Left cardiac atrium (tissue), 4 donors: ENCODE measurements around the gene DNAJB8. TPM values are rescaled to one million over a fixed set of nuclear protein-coding genes. Genes with fewer than 3 reads are reported as not detected.

ENCODE experiments used
- ATAC-seq, 2 donors: fragments of 200-7000 bp; cut with Tn5 transposase; one replicate each; pipeline ENCODE4 v1.9.1; 2020; ENCODE audit warnings: mild to moderate bottlenecking in 2 of 2, moderate library complexity in 2 of 2
- DNase-seq: peaks from one replicate; pipeline ENCODE4 v3.0.0-alpha.2; 2020
- intact Hi-C, 2 donors: fragments of 100-400 bp; cut with DNase I; formaldehyde crosslinking; loops; one replicate each; pipeline versions ENCODE4 v1.14.1 to v1.15.1; 2022 to 2023
- long read RNA-seq: library from polyadenylated mRNA; unstranded; transcript quantifications from one replicate; pipeline ENCODE4 v2.0.0, GENCODE V29; 2021
- total RNA-seq, 2 donors: library from RNA; stranded (reverse); fragmentation: NEBNext Ultra II Directional; extraction: Animal tissue kit (Norgen Biotek cat#: 25700); gene quantifications; one replicate each; pipeline ENCODE4 v1.2.1, GENCODE V29; 2021
- donor health status: DM: no; HTN: yes; CAD: no.
- donor health status: DM: no; HTN: yes; CAD: no; lungs with severe emphysema.
- donor health status: DM: yes; HTN: yes; CAD: no.
- donor health status: Dilated cardiomyopathy.

Gene DNAJB8
- total RNA-seq, result not detected
- long read RNA-seq, result 0 reads

GRCh38 chr3:128466840-128467541, at the start of gene DNAJB8:
DNAJB8 (minus strand) TSS chr3:128466890; CDS start chr3:128463245, 3,645 bp downstream.
- intact Hi-C loops, result no loop called here
- ATAC-seq (no peak), DNase-seq (no peak)

- DNase-seq (no peak), ATAC-seq (no peak)
- intact Hi-C loops, result no loop called here
Observed at GRCh38 chr3:128515967-128516366, 49.3 kb upstream of the DNAJB8 start.

DNA sequence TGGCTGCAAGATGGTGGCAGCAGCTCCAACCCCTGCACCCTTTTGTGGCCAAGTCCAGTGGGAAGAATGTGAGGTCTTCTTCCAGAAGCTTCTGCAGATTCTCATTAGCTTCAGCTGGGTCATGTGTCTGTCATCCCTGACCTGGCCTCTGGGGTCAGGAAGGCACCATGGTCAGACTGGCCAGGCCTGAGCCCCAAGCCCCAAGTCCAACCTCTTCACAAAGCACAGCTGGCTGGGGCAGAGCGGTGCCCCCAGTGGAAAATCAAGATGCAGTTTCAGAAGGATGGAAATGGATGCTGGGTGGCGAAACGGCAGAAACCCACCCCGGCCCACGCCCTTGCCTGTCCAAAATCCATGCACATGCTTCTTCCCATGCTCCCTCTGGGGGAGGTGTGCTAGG, 42.2 kb upstream of the DNAJB8 start:
- ATAC-seq (no peak), DNase-seq (no peak)
- intact Hi-C loops, result no loop called here

DNA sequence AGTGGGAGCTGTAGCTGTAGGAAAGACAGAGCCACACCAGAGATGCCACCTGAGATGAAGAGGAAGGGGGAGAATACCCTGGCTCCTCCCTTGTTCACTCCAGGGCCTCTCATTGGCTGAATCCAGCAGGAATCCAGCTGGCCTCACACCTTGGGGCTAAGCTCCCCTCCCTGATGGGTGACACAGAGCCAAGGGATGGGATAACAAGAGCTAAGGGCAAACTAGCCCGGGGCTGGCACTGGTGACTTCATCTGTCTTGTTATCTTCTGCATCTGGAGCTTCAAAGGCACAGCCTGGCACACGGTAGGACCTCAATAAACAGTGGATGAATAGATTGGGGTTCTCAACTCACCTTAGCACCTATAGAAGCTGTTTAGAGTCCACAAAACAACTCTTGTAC, 40.1 kb upstream of the DNAJB8 start:
- ATAC-seq (no peak), DNase-seq (no peak)
- intact Hi-C loops, result no loop called here

DNA sequence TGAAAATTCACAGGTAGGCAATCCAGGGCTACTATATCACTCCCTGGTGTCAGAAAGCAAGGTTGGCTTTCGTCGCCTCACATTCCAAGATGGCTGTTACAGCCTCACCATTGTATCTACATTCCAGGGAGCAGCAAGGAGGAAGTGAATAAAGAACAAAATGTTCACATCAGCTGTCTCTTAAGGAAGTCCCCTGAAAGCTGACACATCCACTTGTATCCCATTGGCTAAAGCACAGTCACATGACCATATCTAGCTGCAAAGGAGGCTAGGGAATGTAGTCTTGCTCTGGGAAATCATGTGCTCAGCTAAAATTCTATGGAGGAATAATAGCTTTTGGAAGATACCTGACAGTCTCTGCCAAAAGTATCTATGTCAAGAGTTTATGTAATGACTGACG, 39.1 kb upstream of the DNAJB8 start:
- ATAC-seq, result no peak
- intact Hi-C loops, result no loop called here
- DNase-seq, result no peak

- DNase-seq (no peak), ATAC-seq (no peak)
- intact Hi-C loops, result loop anchor here in 1 of 2 donors (5.0 kb wide), 1 partner anchor 77 kb away; no protein-coding TSS in a partner anchor
Observed at GRCh38 chr3:128504963-128505730, 38.5 kb upstream of the DNAJB8 start.

GRCh38 chr3:128504533-128504915, 37.8 kb upstream of the DNAJB8 start:
- ATAC-seq (no peak), DNase-seq (no peak)
- intact Hi-C loops, result loop anchor here in 1 of 2 donors (5.0 kb wide), 1 partner anchor 78 kb away; no protein-coding TSS in a partner anchor

DNA sequence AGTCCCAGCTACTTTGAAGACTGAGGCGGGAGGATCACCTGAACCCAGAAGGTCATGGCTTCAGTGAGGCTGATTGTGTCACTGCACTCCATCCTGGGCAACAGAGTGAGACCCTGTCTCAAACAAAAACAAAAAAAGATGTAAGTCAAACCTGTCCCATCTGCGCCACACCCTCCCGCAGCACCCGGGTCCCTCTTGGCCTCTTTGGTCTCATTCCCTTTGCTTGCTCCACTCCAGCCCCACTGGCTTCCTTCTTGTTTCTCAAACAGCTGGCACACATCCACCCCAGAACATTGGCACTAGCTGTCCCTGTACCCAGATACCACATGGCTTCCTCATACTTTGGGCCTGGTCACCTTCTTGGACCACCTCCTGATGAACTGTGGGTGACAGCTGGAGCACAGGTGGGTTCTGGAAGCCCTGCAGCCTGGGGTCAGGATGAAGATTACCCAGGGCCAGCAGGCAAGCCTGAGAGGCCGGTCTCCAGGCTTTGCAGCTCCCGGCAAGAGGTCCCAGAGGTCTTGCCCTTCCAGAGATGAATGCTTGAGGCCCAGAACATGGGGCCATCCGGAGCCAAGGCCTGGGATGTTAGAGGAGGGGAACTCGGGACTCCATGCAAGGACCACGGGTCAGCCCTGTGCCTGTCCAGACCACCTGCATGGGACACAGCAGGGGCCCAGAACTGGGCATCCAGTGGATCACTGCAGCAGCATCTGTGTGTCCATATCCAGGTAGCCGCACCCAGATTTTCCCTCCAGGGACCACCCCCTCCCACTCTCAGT, 37.3 kb upstream of the DNAJB8 start:
- DNase-seq (no peak), ATAC-seq (no peak)
- intact Hi-C loops, result loop anchor here in 1 of 2 donors (5.0 kb wide), 1 partner anchor 78 kb away; no protein-coding TSS in a partner anchor

GRCh38 chr3:128503164-128503651, 36.5 kb upstream of the DNAJB8 start:
- ATAC-seq (no peak), DNase-seq (no peak)
- intact Hi-C loops, result loop anchor here in 1 of 2 donors (5.0 kb wide), 1 partner anchor 79 kb away; no protein-coding TSS in a partner anchor

GRCh38 chr3:128502712-128503111, 36.0 kb upstream of the DNAJB8 start:
- intact Hi-C loops, result loop anchor here in 1 of 2 donors (5.0 kb wide), 1 partner anchor 80 kb away; no protein-coding TSS in a partner anchor
- no peak for ATAC-seq
- no peak for DNase-seq

DNA sequence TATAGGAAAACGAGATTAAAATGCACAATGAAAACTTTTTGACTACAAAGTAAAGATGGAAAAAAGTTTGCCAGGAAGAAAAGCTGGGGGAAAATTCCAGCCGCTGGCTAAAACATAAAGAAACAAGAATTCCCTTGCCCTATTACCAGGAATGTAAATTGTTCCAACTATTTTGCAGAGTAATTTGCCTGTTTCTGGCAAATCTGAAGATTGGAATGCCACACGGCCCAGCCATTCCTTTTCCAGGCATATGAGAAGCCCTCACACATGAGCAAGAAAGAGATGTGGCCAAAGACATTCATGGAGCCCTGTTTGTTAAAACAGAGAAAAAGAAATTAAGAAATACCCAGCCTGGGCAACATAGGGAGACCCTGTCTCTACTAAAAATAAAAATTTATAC, 34.7 kb upstream of the DNAJB8 start:
- intact Hi-C loops, result loop anchor here in 1 of 2 donors (5.0 kb wide), 1 partner anchor 81 kb away; no protein-coding TSS in a partner anchor
- DNase-seq (no peak), ATAC-seq (no peak)

- intact Hi-C loops, result loop anchor here in 1 of 2 donors (5.0 kb wide), 1 partner anchor 82 kb away; no protein-coding TSS in a partner anchor
- ATAC-seq, result no peak
- DNase-seq, result no peak
Observed at GRCh38 chr3:128500556-128500955, 33.9 kb upstream of the DNAJB8 start.

- intact Hi-C loops, result loop anchor here (5.0 to 10.0 kb wide), 5 partner anchors 72 to 402 kb away; no protein-coding TSS in a partner anchor
- ATAC-seq, result no peak
- DNase-seq, result no peak
Observed at GRCh38 chr3:128499724-128500275, 33.1 kb upstream of the DNAJB8 start.

DNA sequence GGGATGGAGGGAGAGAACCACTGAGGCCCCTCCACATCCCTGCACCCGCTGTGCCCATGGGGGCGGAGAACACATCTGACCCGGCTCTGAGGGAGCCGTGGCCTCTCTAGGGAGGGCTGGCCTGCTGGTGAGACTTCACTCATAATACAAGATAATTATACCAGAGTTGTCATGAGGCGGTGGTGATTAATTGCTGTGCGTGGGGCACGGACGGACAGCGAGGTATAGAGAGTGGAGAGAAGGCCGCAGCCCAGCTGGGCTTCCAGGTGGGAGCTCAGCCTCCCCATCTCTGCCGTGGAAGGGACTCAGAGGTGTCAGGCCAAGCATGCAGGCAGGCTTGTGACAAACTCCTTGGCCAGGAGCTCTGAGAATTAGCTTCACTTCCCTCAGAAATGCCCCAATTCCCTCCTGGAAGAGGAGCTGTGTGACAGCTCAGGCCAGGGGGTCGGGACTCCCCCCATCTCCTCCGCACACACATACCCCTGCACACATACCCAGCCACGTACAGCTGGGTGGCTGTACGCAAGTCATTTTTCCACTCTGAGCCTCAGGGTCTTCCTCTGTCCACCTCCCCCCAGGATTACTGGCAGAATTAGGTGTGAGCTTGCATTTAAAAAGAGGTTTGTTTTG, 32.3 kb upstream of the DNAJB8 start:
- intact Hi-C loops, result loop anchor here (5.0 to 10.0 kb wide), 4 partner anchors 72 to 402 kb away; no protein-coding TSS in a partner anchor
- no peak for DNase-seq
- ATAC-seq, result no peak

DNA sequence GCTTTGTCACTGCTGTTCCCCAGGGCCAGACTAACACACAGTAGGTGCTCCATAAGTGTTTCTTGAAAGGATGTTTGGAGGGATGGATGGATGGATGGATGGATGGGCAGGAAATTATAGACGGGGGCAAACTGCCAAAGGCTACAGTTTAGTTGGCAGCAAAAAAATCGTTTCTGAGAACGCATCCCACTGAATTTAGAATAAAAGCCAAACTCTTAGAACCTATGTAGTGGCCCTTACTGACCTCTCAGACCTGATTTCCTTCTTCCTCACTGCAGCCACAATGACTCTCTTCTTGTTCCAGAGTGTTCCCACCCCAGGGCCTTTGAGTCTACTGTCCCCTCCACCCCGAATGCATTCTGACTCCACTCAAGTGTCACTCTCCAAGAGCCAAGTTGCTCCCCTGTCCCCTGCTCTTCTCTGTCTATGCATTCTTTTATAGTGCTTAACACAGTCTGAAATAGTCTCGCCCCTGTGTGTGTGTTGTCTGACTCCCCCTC, 31.5 kb upstream of the DNAJB8 start:
- DNase-seq (no peak), ATAC-seq (no peak)
- intact Hi-C loops, result loop anchor here (5.0 to 10.0 kb wide), 4 partner anchors 71 to 401 kb away; no protein-coding TSS in a partner anchor

- intact Hi-C loops, result loop anchor here (2.0 to 10.0 kb wide), 5 partner anchors 70 to 400 kb away; no protein-coding TSS in a partner anchor
- peak; percentile 83 for DNase-seq
- ATAC-seq, result peak; percentile 74
Observed at GRCh38 chr3:128497305-128498126, 30.8 kb upstream of the DNAJB8 start.
